Suprapubic skin (tissue), 4 donors: ENCODE data around the gene LRIG3. TPM values are rescaled to one million over a fixed set of nuclear protein-coding genes. Genes with fewer than 3 reads are reported as not detected.

Experiments
- DNase-seq, 2 donors: peaks; one replicate each; pipeline ENCODE4 v3.0.0-alpha.2; 2019; ENCODE audit warnings: low spot score in 2 of 2
- H3K27ac ChIP-seq: fragments of 200-600 bp; sonication (generic); one replicate; pipeline ENCODE4 v1.5.1; 2019
- H3K27me3 ChIP-seq: fragments of 200-600 bp; sonication (generic); one replicate; pipeline ENCODE4 v1.5.1; 2019
- H3K36me3 ChIP-seq: fragments of 200-600 bp; sonication (generic); one replicate; pipeline ENCODE4 v1.5.1; 2019
- H3K4me1 ChIP-seq: fragments of 200-600 bp; sonication (generic); one replicate; pipeline ENCODE4 v1.5.1; 2019
- H3K4me3 ChIP-seq: fragments of 200-600 bp; sonication (generic); one replicate; pipeline ENCODE4 v1.5.1; 2019; ENCODE audit warnings: mild to moderate bottlenecking
- H3K9me3 ChIP-seq: fragments of 200-600 bp; sonication (generic); one replicate; pipeline ENCODE4 v1.5.1; 2019
- EP300 ChIP-seq: sonication (generic); formaldehyde crosslinking; IDR thresholded peaks from one replicate; pipeline ENCODE4 v1.6.1; 2017; ENCODE audit warnings: antibody characterized with exemption
- POLR2A ChIP-seq, 2 donors: fragments of 450-650 bp; IDR thresholded peaks; one replicate each; pipeline ENCODE4 v1.6.1; 2017; ENCODE audit warnings: antibody characterized with exemption in 2 of 2, mild to moderate bottlenecking in 2 of 2, moderate library complexity in 2 of 2
- POLR2AphosphoS5 ChIP-seq, 3 donors: sonication (generic); formaldehyde crosslinking; IDR thresholded peaks; one replicate each; pipeline ENCODE4 v1.6.1; 2017; ENCODE audit warnings: antibody characterized with exemption in 3 of 3
- WGBS: methylation state at CpG from one replicate; pipeline ENCODE4 v1.1.5; 2018; 5-methylcytosine and 5-hydroxymethylcytosine counted together
- total RNA-seq, 4 donors: library from RNA; depleted of rRNA; stranded (reverse); fragments of >200 nt; gene quantifications; one replicate each; pipeline ENCODE4 v1.1.0, GENCODE V29; 2016
- TF ChIP-seq, protein P1 (sequence below), 2 donors: fragments of 200-600 bp in 1 of 2; fragments of 450-650 bp in 1 of 2; sonication (generic) in 1 of 2; IDR thresholded peaks; one replicate each; pipeline ENCODE4 v1.5.1; 2016 to 2019; ENCODE audit warnings: antibody characterized with exemption in 2 of 2, mild to moderate bottlenecking in 1 of 2, moderate library complexity in 1 of 2

Gene LRIG3
- total RNA-seq, 4 donors from 2014 or later: 56.5 to 225 (median 110) TPM

DNA sequence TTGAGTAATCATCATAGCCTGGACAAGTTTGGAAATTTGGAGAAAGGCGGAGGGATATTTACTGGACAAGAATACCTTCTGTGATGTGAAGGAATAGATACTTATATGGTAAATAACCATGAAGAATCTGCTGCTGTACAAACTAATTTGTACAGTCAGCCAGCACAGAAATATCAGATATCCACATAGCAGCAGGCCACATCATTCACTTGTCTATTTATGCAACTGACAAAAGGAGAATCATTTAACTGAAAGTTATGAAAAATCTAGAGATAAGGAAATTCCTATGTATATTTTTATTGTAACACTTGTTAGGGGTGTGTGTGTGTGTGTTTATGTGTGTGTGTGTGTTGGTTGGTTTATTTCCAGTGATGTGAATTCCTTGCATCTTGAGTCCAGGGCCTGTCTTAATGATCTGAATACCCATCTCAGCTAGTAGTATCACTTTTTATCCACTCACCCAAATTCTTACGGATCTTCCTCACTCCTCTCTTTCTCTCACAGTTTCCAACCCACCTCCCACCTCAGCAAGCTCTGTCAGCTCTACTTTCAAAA lies 10.5 kb upstream of the LRIG3 start:
- 96% methylated on average over 2 of the region's 2 CpGs for WGBS
- Histone ChIP-seq H3K36me3 (no peaks in the 10 kb centered on the region), H3K4me3 (no peak overlapping the region), H3K27me3 (no peaks in the 10 kb centered on the region), H3K27ac (no peak overlapping the region), H3K9me3 (no peaks in the 10 kb centered on the region), H3K4me1 (no peaks in the 10 kb centered on the region)
- no peak for DNase-seq
- TF ChIP-seq, protein P1, sequence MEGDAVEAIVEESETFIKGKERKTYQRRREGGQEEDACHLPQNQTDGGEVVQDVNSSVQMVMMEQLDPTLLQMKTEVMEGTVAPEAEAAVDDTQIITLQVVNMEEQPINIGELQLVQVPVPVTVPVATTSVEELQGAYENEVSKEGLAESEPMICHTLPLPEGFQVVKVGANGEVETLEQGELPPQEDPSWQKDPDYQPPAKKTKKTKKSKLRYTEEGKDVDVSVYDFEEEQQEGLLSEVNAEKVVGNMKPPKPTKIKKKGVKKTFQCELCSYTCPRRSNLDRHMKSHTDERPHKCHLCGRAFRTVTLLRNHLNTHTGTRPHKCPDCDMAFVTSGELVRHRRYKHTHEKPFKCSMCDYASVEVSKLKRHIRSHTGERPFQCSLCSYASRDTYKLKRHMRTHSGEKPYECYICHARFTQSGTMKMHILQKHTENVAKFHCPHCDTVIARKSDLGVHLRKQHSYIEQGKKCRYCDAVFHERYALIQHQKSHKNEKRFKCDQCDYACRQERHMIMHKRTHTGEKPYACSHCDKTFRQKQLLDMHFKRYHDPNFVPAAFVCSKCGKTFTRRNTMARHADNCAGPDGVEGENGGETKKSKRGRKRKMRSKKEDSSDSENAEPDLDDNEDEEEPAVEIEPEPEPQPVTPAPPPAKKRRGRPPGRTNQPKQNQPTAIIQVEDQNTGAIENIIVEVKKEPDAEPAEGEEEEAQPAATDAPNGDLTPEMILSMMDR (IDR thresholded peaks at IDR 0.05): no peak
- TF ChIP-seq POLR2A (IDR thresholded peaks at IDR 0.05) (no peak), POLR2AphosphoS5 (IDR thresholded peaks at IDR 0.05) (no peak), EP300 (no peak)

DNA sequence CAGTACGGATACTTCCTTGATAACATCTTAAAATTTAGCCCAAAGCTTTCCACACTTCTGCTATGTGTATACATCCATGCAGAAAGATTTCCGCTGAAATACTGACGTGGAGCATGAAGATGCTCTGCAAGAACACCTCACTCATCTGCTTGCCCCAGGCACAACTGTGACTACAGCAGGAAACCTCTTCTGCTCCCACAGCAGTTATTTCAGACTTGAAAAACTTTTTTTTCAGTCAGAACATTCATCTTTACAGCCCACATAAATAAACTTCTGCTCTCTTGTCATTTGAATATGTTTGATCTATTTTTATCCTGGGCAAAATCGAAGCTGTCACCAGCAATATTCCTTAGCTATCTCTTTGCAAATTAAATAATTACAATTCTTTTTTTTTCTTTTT lies 6.8 kb upstream of the LRIG3 start:
- no peak overlapping the region for H3K27ac ChIP-seq
- no peaks in the 10 kb centered on the region for H3K9me3 ChIP-seq
- TF ChIP-seq POLR2A (IDR thresholded peaks at IDR 0.05): no peak
- TF ChIP-seq EP300: no peak
- TF ChIP-seq, protein P1 (IDR thresholded peaks at IDR 0.05): no peak
- TF ChIP-seq POLR2AphosphoS5 (IDR thresholded peaks at IDR 0.05): no peak
- peaks cover 26% of the 10 kb centered on the region for H3K4me1 ChIP-seq
- H3K27me3 ChIP-seq: no peaks in the 10 kb centered on the region
- WGBS: 80% methylated on average over 4 of the region's 4 CpGs
- no peak overlapping the region for H3K4me3 ChIP-seq
- no peak for DNase-seq
- no peaks in the 10 kb centered on the region for H3K36me3 ChIP-seq

DNA sequence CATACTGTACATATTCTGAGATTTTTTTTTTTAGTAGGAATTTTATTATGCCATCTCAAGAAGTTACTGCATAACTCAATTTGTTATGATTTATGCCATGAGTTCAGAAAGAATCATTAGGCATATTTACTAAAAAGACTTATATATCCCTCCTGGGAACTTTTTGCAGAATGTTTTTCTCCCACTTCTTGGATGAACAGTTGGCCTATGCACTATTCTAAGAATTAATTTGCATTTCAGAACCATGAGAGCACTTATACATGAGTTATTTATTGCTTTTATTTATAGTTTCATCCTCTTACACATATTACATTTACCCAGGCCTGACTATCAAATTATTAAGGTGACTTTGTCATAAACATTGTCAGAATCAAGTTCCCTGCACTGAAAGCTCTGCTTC lies 6.3 kb upstream of the LRIG3 start:
- TF ChIP-seq POLR2AphosphoS5 (IDR thresholded peaks at IDR 0.05): no peak
- TF ChIP-seq EP300: no peak
- TF ChIP-seq, protein P1 (IDR thresholded peaks at IDR 0.05): no peak
- no peak for TF ChIP-seq POLR2A (IDR thresholded peaks at IDR 0.05)
- Histone ChIP-seq H3K4me3 (no peak overlapping the region), H3K27ac (no peak overlapping the region), H3K36me3 (no peaks in the 10 kb centered on the region), H3K27me3 (no peaks in the 10 kb centered on the region), H3K9me3 (no peaks in the 10 kb centered on the region), H3K4me1 (peaks cover 26% of the 10 kb centered on the region)
- no peak for DNase-seq

DNA sequence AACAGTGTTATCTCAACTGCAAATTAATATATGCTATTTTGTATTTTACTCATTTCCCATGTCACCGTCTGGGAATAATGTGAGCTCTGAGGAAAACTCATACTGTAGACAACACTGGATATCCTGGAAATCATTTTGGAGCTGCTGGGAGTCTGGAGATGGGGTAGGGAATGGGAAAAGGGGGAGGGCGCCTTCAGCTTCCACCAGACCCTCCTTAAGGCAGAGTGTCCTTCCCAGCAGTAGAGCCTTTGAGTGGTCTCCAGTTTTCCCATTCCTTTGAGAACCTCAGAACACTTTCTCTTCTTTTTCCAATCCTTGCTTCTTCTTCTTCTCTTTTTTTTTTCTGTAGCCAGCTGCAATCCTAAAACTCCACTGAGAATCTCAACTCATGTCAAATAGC lies 5.4 kb upstream of the LRIG3 start:
- TF ChIP-seq POLR2A (IDR thresholded peaks at IDR 0.05) (no peak), EP300 (no peak), POLR2AphosphoS5 (IDR thresholded peaks at IDR 0.05) (no peak)
- TF ChIP-seq, protein P1 (IDR thresholded peaks at IDR 0.05): no peak
- Histone ChIP-seq H3K27me3 (no peaks in the 10 kb centered on the region), H3K4me1 (peaks cover 35% of the 10 kb centered on the region)

DNA sequence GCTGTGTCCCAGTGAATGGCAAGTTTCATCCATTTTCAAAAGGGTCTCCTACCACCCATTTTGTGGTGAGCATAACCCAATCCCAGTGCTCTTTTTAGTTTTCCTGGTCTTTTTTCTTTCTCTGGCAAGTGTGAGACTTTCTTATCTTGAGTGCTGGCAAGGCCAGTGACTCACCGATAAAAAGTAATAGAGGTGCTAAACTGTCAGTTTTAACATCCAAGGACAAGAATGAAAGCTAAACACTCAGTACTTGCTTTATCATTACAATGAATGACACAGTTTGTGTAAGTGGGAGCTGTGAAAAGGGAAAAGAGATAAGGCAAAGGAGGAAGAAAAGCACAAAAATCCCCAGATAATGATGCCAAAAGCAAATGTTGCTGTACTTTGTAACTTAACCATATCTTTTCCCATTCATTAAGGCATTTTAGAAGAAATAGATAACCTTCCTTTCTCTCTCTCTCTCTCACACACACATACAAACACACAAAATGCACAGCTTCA lies 4.9 kb upstream of the LRIG3 start:
- Histone ChIP-seq H3K4me3 (no peak overlapping the region), H3K4me1 (peaks cover 37% of the 10 kb centered on the region), H3K27me3 (no peaks in the 10 kb centered on the region), H3K27ac (no peak overlapping the region), H3K36me3 (no peaks in the 10 kb centered on the region), H3K9me3 (no peaks in the 10 kb centered on the region)
- DNase-seq: no peak
- 17% methylated on average over 1 of the region's 1 CpG for WGBS
- no peak for TF ChIP-seq POLR2AphosphoS5 (IDR thresholded peaks at IDR 0.05)
- TF ChIP-seq POLR2A (IDR thresholded peaks at IDR 0.05): no peak
- TF ChIP-seq, protein P1 (IDR thresholded peaks at IDR 0.05): no peak
- TF ChIP-seq EP300: no peak

More for the DNA sequence above, 5.4 kb upstream of the LRIG3 start:
- 70% methylated on average over 2 of the region's 2 CpGs for WGBS
- DNase-seq: no peak
- Histone ChIP-seq H3K36me3 (no peaks in the 10 kb centered on the region), H3K4me3 (no peak overlapping the region), H3K9me3 (no peaks in the 10 kb centered on the region), H3K27ac (no peak overlapping the region)
